ENCODE data around the gene CTSZ.

The CTSZ gene

GRCh38 chr20:59030911-59031563, 24.0 kb upstream of the CTSZ start:
- no peak for DNase-seq

DNA sequence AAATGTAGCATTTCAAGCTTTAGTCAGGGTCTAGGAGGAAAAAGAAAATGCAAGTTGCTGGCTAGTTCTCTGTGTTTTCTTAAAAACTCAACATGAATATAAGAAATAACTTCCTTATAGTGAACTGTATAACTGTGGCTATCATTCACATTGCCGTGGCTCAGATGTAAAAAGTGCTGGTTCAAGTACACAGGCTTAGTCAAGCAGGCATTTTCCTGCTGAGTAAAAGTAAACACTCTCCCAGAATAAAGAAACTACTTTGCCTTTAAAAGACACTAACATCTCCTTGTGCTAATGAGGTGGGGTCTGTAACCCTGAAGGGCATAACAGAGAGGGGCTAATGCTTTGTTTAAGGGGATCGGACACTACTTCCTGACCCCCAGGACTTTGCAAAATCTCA, 21.8 kb upstream of the CTSZ start:
- no peak for DNase-seq

DNA sequence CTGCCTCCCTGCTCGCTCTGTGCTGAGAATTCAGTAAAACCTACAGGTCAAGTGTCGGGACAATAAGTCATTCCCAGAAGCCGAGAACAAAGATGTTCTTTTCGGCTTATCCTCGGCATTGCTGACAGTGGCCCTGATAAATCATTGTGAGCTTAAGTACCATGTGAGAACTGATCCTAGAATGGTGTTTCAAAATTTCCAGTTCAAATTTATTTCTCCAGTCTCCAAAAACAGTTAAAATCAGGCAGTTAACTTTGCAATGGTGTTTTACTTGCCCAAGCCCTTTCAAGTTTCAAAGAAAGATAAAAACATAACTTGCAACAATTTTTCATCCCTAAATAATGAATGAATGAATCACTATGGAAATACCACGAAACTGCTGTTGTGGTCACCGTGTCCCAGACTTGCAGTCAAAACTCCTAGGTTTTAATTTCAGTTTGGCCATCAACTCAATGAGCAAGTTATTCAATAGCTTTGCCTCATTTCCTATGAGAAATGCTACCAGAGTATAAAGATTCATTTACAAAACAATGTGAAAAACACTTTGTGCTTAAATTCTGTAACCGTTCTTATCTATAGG, 20.8 kb upstream of the CTSZ start:
- no peak for DNase-seq

DNA sequence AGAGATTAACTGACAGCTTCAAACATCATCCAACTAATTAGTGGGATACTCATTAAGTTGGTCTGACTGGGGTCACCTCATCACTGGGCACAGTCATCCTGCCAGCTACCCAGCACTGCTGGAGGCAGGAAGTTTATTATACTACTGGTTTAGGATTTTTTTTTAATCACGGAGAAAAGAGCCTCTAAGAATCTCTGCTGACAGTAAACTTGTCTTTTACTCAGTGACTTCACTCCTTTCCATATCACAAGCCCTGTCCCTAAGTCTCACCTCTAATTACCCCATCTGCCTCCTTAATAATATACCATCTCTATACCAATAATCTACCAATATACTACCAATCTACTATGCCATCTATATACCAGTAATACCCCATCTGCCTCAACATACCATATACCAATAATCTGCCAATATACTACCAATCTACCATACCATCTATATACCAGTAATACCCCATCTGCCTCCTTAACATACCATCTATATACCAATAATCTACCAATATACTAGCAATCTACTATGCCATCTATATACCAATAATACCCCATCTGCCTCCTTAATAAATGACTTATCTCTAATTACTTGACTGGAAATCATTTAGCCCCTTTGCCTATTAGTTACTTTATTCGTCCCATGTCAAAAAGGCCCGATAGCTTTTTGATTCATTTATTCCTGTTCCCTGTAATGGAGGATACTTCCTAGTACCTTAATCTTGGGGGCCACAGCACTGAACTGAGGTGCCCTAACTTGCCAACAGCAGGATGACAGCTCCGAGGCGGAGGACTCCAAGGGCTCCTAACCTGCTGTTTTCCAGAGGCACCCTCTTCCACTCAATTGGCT, 20.1 kb upstream of the CTSZ start:
- no peak for DNase-seq

- DNase-seq: no peak
Measured at GRCh38 chr20:59025511-59025910, 18.5 kb upstream of the CTSZ start.

- no peak for DNase-seq
Measured at GRCh38 chr20:59025086-59025485, 18.0 kb upstream of the CTSZ start.

- DNase-seq: no peak
Measured at GRCh38 chr20:59024111-59024530, 17.1 kb upstream of the CTSZ start.

DNA sequence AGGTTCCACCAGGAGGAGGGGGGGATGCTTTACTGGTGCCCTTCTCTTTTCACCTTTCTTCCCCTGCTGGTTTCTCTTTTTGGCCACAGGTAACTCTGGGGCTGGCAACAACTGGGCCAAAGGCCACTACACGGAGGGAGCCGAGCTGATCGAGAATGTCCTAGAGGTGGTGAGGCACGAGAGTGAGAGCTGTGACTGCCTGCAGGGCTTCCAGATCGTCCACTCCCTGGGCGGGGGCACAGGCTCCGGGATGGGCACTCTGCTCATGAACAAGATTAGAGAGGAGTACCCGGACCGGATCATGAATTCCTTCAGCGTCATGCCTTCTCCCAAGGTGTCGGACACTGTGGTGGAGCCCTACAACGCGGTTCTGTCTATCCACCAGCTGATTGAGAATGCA, 16.6 kb upstream of the CTSZ start:
- DNase-seq: no peak

DNA sequence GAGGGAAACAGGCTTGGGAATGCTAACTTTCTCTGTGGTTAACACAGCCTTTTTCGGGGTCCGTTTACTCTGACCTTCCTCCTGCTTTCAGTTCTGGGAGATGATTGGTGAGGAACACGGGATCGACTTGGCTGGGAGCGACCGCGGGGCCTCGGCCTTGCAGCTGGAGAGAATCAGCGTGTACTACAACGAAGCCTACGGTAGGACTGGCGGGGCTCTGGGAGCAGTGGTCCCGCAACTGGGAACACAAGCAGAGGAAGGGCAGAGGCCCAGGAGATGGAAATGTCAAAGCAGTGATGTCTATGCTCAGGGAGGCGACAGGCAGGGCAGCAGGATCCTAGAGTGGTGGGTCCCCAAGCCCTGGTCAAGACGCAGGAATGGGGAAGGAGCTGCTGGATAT, 15.7 kb upstream of the CTSZ start:
- no peak for DNase-seq

- DNase-seq: no peak
Measured at GRCh38 chr20:59020938-59021551, 14.0 kb upstream of the CTSZ start.

DNA sequence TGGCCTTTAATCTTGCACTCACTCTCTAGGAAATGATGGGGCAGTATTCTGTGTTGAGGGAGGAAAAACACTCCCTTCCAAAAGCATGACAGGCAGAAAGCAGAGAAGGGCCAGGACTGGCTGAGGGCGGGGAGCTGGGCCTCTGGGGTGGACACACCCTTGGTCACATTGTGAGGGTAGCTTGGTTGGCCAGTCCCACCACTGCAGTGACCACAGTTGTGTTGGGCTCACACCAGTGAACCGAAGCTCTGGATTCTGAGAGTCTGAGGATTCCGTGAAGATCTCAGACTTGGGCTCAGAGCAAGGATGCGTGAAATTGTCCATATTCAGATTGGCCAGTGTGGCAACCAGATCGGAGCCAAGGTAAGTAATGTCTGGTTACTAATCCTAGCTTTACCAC, 12.2 kb upstream of the CTSZ start, which contains the start of gene TUBB1:
TSS of gene TUBB1 (plus strand) at position 213 of the 400 bp plus-strand sequence. CDS start at position 307, 94 bp downstream.
- DNase-seq: no peak

DNA sequence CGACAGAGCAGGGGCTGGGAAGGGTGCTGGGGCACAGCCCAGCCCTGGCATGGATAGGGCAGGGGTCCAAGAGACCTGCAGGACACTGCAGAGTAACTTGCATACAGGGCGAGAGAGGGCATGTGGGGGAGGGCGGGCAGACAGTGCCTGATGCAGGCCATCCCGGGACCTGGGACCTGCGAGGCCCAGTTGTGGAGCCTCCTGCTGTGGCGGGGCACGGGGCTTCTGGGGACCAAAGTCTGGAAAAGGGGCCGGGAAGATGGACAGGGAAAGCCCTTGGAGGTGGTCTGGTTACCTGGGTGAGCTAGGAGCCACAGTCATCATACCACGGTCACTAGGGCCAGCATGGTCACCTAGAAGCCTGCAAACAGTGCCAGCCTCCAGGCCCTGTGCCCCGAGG, 11.8 kb upstream of the CTSZ start:
- no peak for DNase-seq

GRCh38 chr20:59017493-59018231, 10.6 kb upstream of the CTSZ start:
- no peak for DNase-seq

DNA sequence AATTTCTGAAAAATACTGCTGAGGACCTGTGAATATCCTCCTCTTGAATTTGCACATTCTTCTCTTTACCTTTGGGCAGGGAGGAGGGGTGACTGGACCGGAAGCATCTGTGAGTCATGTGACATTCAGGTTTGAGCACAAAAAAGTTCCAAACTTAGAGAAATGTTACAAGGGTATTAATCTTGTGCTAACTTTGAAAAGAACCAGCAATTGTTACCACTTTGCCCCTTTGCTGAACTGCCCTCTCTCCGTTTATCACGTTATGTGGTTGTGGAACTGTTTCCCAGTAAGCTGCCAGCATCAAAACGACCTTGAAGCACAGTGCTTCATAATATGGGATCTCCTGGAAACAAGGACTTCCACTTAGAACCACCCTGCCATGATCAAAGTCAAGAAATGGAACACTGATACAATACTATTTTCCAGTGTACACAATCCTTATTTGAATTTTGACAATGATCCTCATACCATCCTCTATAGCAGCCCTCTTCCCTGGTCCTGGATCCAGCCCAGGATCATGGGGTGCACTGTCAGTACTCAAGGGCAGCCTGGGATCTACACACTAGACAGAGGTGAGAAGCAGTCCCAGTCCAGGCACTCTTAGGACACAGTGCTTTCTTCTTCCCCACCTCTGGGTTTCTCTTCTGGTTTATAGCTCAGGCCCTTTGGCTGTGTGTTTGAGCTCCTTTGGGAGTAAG, 9.9 kb upstream of the CTSZ start:
- no peak for DNase-seq

GRCh38 chr20:59015812-59016711, 9.0 kb upstream of the CTSZ start:
- DNase-seq: no peak

DNA sequence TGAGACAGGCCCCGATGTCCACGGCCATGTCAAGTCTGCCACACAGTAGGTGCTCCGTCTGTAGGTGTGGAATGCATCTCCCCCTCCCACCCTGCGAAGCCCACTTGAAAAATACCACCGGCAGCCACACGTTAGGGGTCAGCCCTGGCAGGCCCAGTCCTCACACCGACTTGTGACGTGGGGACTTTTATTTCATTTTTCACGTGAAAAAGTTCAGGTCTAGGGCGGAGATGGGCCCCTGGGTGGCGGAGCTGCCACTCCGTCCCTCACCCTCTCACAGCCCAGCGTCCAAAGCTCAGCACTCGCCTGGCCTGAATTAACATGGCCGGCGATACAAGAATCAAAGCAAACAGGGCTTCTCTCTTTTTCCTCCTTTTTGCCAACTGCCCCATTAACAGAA, 8.4 kb upstream of the CTSZ start:
- no peak for DNase-seq

DNA sequence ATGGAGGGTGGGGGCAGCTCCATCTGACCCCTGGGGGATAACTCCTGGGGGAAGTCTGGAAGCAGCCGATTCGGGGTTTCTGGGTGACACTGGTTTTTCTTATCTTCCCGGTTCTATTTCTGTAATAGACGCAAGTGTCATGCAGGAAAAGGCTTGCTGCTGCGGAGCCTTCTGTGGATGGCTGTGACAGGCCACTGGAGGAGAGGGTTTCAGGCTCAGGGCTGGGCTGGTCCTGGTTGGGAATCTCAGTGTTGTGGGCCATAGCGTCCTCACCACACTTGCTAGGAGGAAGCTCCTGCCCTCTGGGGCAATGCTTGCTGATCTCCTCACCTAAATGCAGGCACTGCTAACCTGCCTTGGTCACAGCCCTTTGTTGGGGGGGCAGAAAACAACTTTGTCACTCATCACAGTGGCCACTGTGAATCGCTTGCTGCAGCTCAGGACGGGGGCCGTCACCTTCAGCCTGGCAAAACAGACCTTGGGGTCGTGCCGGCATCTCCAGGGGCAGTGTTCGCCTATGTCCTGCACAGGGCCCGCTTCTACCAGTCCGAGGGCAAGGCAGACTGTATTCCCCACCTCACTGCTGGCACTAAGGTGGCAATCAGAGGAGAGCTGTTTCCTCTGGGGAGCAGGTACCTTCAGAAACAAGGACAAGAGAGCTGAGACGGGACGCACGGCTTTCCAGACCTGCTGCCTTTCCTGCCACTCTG, 7.8 kb upstream of the CTSZ start:
- DNase-seq: no peak

DNA sequence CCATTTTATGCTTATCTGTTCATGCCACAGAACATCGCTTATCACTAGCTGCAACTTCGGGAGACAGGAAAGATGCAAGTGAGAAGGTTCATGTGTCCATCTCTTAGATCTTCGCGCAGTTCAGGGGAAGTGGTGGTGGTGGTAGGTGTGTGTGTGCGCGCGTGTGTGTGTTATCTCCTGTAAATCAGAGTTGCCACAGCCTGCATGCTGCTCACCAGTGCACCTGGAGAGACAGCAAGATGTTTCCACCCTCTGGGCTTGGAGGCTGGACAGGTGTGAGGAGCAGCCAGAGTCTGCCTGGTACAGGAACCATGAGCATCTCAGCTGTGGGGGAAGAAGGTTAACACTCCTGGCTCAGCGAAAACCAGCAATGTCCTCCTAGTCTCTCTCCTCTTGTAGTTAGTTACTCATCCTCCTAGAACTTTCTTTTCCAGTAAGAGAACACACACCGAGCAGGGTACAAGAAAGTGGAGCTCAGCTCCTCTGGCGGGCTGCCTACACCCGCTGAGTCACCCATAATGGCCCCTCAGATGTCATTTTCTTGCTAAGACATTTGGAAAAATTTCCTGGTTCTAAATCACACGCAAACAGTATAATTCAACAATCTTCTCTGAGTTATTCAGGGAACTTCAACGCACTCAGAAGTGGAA, 7.0 kb upstream of the CTSZ start:
- DNase-seq: no peak

- no peak for DNase-seq
Measured at GRCh38 chr20:59013031-59013951, 6.2 kb upstream of the CTSZ start.
